Kidney (tissue), 14 donors: ENCODE measurements around the gene OSBPL2. TPM values are rescaled to one million over a fixed set of nuclear protein-coding genes. Genes with fewer than 3 reads are reported as not detected.

Source experiments
- DNase-seq, 5 donors: peaks; one replicate each; pipeline ENCODE4 v3.0.0-alpha.2; 2013 to 2020
- FAIRE-seq: peaks from 2 replicates; lab custom pipeline; 2012; peaks lifted over from hg19 to GRCh38; lab: Jason Lieb, UNC
- H3K27ac ChIP-seq, 2 donors: one replicate each; pipeline ENCODE4 v1.7.0; 2013; ENCODE audit warnings: low read depth in 2 of 2, low read length in 2 of 2, inconsistent platforms in 1 of 2
- H3K27me3 ChIP-seq: one replicate; pipeline ENCODE4 v1.7.1; 2013; ENCODE audit warnings: low read length, inconsistent platforms; ENCODE audit not compliant: control insufficient read depth, insufficient read depth
- H3K36me3 ChIP-seq, 3 donors: one replicate each; pipeline versions ENCODE4 v1.7.0 to v1.7.1; 2013; ENCODE audit warnings: low read length in 3 of 3, control low read depth in 1 of 3, inconsistent platforms in 1 of 3; ENCODE audit not compliant: insufficient read depth in 3 of 3, control insufficient read depth in 2 of 3
- H3K4me1 ChIP-seq, 3 donors: one replicate each; pipeline versions ENCODE4 v1.7.0 to v1.7.1; 2013; ENCODE audit warnings: low read length in 3 of 3, inconsistent platforms in 1 of 3, low read depth in 1 of 3; ENCODE audit not compliant: control insufficient read depth in 2 of 3, insufficient read depth in 2 of 3
- H3K4me3 ChIP-seq, 3 donors: one replicate each; pipeline versions ENCODE4 v1.7.0 to v1.8.1; 2013; ENCODE audit warnings: low read length in 3 of 3, control low read depth in 1 of 3, inconsistent platforms in 1 of 3
- H3K9ac ChIP-seq, 3 donors: one replicate each; pipeline versions ENCODE4 v1.7.0 to v1.7.1; 2013; ENCODE audit warnings: low read length in 3 of 3, control low read depth in 1 of 3, inconsistent platforms in 1 of 3
- H3K9me3 ChIP-seq, 3 donors: one replicate each; pipeline versions ENCODE4 v1.7.0 to v1.7.1; 2013; ENCODE audit warnings: low read length in 3 of 3, control low read depth in 1 of 3, inconsistent platforms in 1 of 3; ENCODE audit not compliant: control insufficient read depth in 2 of 3, insufficient read depth in 1 of 3
- CTCF ChIP-seq: IDR thresholded peaks from 3 replicates; pipeline ENCODE4 v1.5.1; 2012; ENCODE audit warnings: mild to moderate bottlenecking, moderate library complexity, borderline replicate concordance; ENCODE audit not compliant: insufficient read depth; ENCODE audit errors: extremely low read depth
- intact Hi-C: fragments of 100-400 bp; cut with DNase I; formaldehyde crosslinking; loops from one replicate; pipeline ENCODE4 v1.11.1; 2022
- polyA plus RNA-seq: library from polyadenylated mRNA; stranded (reverse); fragments of 350-450 nt; fragmentation: Illumina TruSeq; extraction: RNeasy Lipid Tissue Mini Kit (QIAGEN cat#74804); gene quantifications from one replicate; pipeline ENCODE4 v1.2.3, GENCODE V29; 2014; ENCODE audit warnings: low read depth, low replicate concordance; ENCODE audit not compliant: insufficient read depth
- total RNA-seq: library from RNA; stranded (reverse); fragmentation: NEBNext Ultra II Directional; extraction: Animal tissue kit (Norgen Biotek cat#: 25700); gene quantifications from one replicate; pipeline ENCODE4 v1.2.1, GENCODE V29; 2021
- donor health status: control.
- donor health status: control.
- donor health status: control.
- donor health status: control.
- donor health status: control.
- donor health status: DM: yes; HTN: yes; CAD: no.
- donor health status: Normal renal cell carcinoma (clear cell type).

OSBPL2 gene
- total and polyA plus RNA-seq, 2 donors from 2014 or later, result 20.4 to 57.1 TPM

DNA sequence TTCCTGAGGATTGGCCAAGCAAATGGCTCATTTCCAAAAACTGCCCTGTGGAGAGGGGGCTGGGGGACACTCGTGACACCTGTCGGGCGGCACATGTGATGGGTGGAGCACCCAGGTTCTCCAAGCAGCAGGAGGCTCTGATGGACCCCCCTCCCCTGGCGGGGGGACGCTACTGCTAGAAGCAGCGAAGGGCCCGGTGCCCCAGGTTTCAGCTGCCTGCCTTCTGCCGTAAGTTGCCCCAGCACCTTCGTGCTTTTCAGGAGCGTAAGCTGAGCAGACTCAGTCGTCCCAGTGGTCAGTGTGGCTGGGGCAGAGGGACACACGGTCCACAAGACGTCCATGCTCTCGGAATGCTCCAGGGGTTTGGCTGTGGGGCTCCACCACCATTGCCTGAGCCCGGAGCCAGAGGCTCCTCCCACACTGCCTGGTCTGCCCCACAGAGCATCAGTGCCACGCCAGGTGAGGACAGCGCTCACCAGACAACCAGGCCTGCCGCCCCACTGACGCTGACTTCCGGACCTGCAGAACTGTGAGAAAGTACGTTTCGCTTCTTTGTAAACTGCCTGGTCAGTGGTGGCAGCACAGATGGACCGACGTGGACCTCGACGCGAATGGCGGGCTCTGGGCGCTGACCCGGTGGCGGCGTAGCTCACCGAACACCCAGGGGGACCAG is 60.4 kb downstream of the OSBPL2 start:
- H3K27ac ChIP-seq, result no peak overlapping the region
- intact Hi-C loops, result no loop called here

GRCh38 chr20:62299666-62300236 is 61.4 kb downstream of the OSBPL2 start:
- H3K9me3 ChIP-seq, result no peaks in the 10 kb centered on the region
- DNase-seq (no peak), FAIRE-seq (no peak)
- H3K9ac ChIP-seq, result no peak overlapping the region
- H3K4me3 ChIP-seq, result no peak overlapping the region
- peaks cover 0 to 9% (median 8%) of the 10 kb centered on the region in 3 donors for H3K36me3 ChIP-seq
- no peak overlapping the region for H3K27ac ChIP-seq
- intact Hi-C loops, result loop anchor here (5.0 kb wide), 1 partner anchor 78 kb away; no protein-coding TSS in a partner anchor
- no peak for TF ChIP-seq CTCF
- peaks cover 0 to 12% (median 8%) of the 10 kb centered on the region in 3 donors for H3K4me1 ChIP-seq
- no peaks in the 10 kb centered on the region for H3K27me3 ChIP-seq

More for the DNA sequence above, 60.4 kb downstream of the OSBPL2 start:
- FAIRE-seq (no peak), DNase-seq (peak in 1 of 5 donors; percentile 71)
- Histone ChIP-seq H3K4me3 (no peak overlapping the region), H3K4me1 (peaks cover 0 to 2% (median 0%) of the 10 kb centered on the region in 3 donors), H3K27me3 (no peaks in the 10 kb centered on the region), H3K9ac (no peak overlapping the region), H3K9me3 (no peaks in the 10 kb centered on the region), H3K36me3 (peaks cover 0 to 15% (median 13%) of the 10 kb centered on the region in 3 donors)
- no peak for TF ChIP-seq CTCF

DNA sequence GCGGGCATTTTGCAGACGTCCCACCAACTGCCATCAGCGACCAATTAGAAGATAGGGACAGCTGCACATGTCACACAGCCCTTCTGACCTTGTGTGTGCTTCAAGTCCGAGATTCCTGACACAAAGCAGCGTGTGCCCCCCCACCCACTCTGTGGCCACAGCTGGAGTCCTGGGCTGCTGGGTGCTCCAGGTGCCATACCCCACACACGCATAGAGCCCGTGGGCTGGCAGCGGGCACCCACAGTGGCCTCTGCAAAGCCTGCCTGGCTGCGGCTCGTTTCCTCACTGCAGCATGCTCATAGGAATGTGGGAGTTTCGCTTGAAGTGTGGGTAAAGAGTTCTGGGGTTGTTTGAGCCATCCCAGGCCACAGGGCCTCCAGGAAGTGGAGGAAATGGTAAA is 62.0 kb downstream of the OSBPL2 start:
- H3K9ac ChIP-seq, result no peak overlapping the region
- no peak overlapping the region for H3K27ac ChIP-seq
- H3K4me1 ChIP-seq, result peaks cover 0 to 18% (median 13%) of the 10 kb centered on the region in 3 donors
- DNase-seq, result peak in 1 of 5 donors; percentile 71
- TF ChIP-seq CTCF, result no peak
- peaks cover 0 to 9% (median 6%) of the 10 kb centered on the region in 3 donors for H3K36me3 ChIP-seq
- no peaks in the 10 kb centered on the region for H3K27me3 ChIP-seq
- intact Hi-C loops, result loop anchor here (5.0 kb wide), 1 partner anchor 77 kb away; no protein-coding TSS in a partner anchor
- no peak overlapping the region for H3K4me3 ChIP-seq
- no peak for FAIRE-seq
- no peaks in the 10 kb centered on the region for H3K9me3 ChIP-seq
